HG03159 (cell line): ENCODE data around the gene TAF1B.

ENCODE experiments used
- ATAC-seq: cut with Tn5 transposase; IDR thresholded peaks from one replicate; pipeline ENCODE4 v1.9.1; 2021; ENCODE audit warnings: mild to moderate bottlenecking, moderate library complexity; ENCODE audit not compliant: unreplicated experiment

TAF1B gene

DNA sequence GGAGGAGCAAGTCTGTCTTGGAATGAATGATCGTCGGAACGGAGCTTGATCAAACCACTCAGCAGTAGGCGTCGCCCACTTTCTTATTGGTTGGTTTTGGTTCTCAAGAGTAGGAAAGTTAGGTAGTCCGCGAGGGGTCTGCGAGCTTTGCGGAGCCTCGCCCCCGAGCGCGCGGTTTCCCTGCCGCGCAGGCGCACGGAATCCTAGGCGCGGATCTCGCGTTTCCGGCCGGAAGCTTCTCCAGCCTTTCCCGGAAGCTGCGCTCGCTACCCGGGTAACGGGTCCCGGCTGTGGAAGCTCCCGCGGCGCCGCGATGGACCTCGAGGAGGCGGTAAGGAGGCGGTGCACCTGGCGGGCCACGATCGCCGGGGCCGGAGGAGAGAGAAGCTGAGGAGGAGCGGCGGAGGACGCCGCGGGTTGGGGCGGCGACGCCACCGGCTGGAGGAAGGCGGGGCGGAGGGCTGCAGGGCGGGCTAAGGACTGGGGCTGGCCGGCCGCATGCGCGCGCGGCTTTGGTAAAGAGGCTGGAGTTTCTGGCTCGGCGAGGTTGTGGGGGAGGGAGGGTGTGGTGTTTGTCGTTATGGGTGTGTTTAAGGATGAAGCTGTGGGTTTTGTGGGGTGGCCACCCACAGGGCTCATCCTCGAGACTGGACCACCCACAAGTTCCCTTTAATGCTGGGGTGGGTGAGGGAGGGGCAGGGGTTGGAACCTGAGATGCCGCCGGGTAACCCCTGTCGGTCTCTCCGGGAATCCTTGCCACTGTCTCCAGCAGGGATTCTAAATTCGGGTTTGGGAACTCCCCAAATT, at the start of gene TAF1B:
TAF1B (plus strand) TSS at position 246 of the 807 bp plus-strand sequence; CDS start at position 314, 68 bp downstream.
- ATAC-seq, result peak; percentile 89

DNA sequence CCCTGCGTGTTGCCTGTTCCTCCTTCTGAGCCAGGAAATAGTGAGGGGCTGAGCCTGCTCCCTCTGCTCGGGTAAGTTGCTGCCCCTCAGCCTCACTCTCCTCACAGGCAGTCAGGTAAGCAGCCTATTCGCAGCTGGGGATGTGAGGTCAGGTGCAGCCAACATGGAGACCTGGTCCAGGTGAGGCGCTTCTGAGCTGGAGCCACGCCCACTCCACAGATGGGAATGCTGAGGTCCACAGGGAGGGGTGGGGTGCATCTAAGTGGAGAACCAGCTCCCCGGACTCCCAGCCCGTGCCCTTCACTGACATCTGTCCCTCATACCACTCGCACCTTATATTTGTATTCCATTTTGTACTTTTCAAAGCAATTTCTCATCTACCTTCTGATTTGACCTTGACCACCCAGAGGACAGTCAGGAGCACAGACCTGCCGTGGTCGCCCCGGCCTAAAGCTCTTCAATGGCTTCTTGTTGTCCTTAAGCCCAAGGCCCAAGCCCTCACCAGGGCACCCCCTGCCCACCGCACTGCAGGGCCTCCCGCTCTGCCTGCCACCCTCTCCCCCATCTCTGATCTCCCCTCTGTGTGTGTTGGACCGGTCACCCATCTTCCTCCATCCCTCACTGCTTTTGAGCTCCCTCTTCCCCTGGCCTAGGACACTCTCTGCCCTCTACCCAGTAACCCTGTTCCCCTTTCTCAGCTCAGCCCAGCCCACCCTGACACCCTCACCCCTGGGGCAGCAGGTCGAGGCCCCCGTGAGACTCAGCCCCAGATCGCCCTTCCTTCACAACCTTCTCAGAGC, 49.2 kb upstream of the TAF1B start:
- ATAC-seq, result no peak

GRCh38 chr2:9795071-9795470, 48.2 kb upstream of the TAF1B start:
- no peak for ATAC-seq

DNA sequence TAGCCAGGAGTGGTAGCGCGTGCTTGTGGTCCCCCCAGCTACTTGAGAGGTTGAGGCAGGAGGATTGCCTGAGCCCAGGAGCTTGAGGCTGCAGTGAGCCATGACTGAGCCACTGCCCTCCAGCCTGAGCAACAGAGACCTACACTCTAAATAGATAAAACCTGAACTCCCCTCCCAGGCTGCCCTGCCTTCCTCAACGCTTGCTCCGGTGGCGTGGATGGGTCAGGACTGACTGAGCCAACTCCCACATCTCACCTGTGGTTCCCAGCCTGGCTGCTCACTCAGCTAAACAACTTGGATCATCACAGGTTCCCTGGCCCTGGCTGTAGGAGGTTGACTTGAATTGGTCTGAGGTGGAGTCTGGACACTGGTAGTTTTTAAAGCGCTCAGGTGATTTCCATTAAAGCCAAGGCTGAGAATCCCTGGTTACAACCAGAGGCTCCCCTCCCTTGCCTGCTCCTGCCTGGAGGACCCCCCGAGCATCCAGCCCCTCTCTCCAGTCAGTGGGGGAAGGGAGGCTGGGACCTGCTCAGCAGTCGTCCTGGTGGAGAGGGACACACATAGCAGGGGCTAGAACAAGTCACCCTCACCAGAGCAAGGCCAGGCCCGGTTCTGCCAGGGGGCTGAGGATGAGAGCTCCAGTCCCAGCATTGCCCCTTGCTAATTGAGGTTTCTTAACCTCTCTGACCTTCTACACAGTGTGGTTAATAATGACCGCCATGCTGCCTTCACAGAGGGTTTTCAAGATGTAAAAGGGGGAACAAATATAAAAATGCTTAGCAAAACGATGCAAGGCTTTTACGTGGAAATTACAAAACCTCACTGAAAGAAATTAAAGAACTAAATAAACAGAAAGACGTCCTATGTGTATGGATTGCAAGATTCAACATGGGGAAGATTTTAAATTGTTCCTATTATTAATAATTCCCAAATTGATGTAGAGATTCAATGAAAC, 46.9 kb upstream of the TAF1B start:
- no peak for ATAC-seq

- ATAC-seq, result no peak
These were observed 46.2 kb upstream of the TAF1B start for GRCh38 chr2:9797086-9797485.

DNA sequence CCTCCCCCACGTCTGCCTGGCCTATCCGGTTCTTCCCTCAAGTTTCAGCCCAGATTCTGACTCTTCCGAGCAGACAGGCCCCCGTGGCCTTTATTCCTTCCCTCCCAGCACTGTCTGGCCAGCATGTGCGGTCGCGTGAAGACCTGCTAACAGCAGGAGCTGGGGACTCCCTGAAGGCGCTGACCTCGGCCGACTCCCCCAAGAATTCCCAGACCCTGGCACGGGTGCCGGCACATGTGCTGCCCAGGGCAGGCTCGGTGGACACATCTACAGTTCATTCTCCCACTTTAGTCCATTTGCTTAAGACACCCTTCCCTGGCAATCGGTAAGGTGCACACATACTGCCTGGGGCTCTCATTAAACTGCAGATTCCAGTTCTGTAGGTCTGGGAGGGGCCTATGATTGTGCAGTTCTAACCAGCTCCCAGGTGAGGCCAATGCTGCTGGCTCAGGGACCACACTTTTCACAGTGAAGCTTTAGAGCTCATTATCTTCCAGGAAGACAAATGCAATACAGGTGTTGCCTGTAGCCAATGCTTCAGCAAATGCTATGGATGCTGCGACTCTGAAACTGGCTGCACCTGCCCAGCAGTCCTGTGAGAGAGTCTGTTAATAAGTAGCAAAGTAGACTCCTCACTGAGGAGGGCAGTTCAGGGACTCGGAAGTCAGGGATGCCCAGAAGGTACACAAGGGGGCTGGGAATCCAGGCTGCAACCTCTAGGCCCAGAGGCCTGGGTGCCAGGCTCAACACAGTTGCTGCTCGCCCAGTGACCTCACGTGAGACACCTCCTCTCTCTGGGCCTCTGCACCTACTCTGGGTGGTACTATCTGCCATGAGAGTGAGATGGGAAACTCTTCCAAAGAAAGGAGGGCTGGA, 45.4 kb upstream of the TAF1B start:
- no peak for ATAC-seq

GRCh38 chr2:9799011-9799596, 44.2 kb upstream of the TAF1B start:
- no peak for ATAC-seq

DNA sequence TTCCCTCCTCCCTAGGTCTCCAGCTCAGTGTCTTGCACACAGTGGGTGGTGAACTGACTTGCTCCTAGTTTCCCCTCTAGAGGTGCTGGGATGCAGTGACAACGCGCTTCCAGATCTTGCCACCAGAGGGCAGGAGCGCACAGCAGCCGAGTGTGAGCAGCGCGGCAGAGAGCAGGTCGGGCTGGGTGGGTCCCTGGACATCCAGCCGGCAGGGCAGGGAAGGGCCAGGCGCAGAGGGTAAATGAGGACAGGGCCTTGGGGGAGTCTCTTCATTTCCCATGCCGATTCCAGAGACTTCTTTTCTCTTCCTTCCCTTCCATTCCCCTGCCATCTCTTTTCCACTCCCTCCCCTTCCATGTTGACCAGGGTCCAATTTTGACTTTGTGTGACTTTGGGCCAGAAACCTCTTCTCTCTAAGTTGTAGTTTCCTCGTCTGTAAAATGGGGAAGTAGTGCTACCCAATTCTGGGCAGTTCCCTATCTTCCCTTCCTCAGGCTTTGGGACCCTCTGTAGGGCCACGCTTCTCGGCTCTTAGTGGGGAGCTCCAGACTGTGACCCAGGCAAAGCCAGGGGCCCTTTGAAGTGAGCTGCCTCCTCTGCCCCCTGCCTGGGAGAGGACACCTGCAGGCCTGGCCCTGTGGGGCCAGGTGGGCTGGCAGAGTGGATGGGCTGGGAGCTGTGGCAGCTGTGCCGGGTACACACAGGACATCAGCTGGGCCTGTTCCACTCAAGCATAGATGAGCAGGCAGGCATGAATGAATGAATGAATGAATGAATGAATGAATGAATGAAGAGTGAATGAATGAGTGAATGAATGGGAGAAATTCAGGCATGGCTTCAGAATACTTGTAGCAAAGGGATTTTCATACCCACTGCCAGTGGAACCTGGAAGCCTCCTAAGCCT, 43.3 kb upstream of the TAF1B start:
- peak; percentile 84 for ATAC-seq

- no peak for ATAC-seq
These were observed 42.7 kb upstream of the TAF1B start for GRCh38 chr2:9800639-9800974.

DNA sequence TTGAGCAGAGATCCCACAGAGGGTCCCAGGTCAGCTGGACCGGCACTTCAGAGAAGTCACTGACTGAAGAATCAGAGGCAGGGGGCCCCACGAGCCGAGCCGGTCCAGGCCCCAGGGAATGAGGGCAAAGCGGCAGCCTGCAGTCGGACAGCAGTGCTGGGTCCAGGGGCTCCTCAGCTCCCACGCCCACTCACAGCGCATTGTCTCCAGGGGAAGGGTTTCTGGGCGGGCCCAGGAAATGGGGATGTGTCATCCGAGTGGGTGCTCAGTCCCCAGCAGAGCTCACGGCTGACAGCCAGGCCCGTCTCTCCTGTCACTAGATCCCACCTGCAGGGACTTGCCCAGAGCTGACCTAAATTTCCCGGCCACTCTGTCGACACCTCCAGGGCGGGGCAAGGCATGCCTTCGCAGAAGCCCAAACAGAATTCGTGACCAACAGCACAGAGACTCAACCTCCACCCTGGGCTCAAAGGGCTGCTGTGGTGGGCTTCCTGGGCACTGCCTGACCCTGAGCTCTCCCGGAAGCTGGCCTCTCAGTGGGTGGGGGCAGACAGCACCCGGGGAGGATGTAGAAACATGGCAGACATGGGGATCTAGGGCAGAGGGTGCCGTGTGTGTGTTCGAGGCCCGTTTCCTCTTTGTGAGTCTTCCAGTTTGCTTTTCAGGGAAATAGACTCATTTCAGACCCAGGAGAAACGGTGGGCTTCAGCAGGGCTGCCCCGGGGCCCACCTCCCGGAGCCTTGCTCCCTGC, 42.1 kb upstream of the TAF1B start:
- ATAC-seq, result no peak

DNA sequence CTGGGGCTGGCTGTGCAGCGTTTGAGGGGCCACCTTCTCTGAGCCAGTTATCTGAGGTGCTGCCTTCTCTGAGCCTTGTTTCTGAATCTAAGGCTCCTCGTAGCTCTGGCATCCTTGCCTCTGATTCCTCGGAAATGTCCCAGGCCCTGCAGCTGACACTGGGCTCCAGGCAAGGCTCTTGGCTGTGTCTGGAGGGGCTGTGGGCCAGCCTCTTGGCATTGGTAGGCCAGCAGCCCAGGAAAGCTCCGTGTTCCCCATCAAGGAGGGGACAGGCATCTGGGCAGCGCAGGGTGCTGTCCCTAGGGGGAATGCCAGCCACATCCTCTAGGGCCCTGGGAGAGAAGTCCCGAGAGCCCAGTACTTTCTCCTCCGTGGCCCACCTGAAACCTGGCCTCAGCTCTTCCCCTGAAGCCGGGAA, 40.7 kb upstream of the TAF1B start:
- no peak for ATAC-seq

GRCh38 chr2:9803023-9803805, 40.1 kb upstream of the TAF1B start:
- ATAC-seq, result no peak

DNA sequence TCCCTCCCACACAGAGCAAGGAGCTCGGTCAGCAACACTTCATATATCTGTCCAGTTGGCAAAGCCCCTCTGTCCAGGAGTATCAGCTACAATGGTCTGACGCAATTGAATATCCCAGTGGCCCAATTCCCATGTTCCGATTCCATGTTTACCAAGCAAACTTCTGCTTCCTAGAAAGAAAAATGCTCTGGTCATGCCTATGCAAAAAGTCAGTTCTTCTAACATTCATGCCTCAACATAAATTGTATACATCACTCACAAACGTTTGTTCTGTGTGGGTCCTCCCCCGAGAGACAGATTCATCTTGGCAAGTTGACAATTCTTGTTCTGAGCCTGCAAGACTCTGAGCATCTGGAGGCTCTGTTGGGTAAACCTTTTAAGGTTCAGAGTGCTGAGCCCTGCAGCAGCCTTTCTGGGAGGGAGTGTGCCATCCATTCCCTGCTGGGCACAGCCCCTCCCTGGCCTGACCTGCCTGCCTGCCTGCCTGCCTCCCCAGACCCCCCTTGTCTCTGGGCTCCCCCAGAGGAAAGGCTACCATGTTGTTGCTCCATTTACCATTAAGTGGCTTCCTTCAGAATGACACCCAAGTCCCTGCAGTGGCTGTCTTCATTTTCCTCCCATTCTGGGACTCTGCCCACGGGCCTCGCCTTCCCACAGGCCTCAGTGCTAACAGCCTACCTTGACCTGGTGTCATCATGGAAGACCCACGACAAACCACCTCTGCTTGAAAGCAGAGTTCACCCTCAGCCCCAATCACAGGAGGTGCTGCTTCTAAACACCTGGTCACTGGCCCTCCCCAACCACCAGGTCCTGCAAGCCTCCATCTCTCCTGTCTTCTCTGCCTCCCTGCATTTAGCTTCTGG, 37.6 kb upstream of the TAF1B start:
- ATAC-seq, result no peak

DNA sequence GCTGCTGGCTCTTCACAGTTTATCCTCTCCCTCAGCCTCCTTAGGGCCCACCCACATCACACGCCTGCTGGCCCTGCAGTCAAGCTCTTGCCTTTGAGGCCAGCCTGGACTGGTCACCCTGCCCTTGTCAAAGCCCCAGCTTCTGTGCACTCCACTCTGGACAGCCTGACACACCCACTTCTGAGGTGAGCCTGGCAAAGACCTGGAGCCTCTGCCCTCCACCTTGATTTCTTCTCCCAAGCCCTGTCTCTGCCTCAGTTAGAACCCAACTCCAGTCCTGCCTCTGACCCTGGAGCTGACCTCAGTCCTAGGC, 37.0 kb upstream of the TAF1B start:
- ATAC-seq, result no peak

DNA sequence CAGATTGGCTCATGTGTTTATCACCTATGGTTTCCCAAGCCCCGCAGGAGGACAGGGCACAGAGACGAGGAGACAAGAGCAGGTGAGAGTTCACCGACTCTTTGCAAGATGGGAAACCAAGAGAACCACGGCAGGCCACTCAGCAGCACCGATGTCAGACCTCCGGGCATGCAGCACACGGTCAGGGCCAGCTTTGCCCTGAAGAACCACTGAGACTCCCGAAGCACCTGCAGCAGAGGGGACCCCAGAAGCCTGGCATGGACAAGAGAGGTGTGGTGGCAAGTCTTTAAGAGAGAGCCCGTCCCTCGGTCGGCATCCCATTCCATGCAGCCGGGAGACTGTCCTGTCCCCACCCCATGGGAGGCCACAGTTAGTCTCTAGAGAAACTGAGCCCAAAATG, 36.6 kb upstream of the TAF1B start:
- ATAC-seq, result no peak

- ATAC-seq, result no peak
These were observed 36.2 kb upstream of the TAF1B start for GRCh38 chr2:9807056-9807455.
